ENCODE results near the gene DERL3. TPM values are rescaled to one million over a fixed set of nuclear protein-coding genes. Genes with fewer than 3 reads are reported as not detected.

Gene DERL3
- total and polyA plus RNA-seq, 2 of the 13 experiments (the other 11 are each of a cell fraction or from before 2014, with no cell fraction given) = not detected

DNA sequence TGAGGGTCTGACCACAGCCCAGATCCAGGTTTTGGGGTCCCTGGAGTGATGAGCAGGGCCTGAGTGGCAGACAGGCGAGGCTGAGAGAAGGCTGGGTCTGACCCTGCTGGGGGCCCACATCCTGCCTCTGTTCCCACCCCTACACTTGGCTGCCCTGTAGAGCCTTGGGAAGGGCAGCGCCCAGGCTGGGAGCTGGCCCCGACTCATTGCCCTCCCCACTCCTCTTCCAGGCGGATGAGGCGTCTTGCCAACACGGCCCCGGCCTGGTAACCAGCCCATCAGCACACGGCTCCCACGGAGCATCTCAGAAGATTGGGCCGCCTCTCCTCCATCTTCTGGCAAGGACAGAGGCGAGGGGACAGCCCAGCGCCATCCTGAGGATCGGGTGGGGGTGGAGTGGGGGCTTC is 4.9 kb downstream of the DERL3 start:
- H3K4me3 ChIP-seq (replicated peaks in 1 of 3; ENCODE audit: insufficient read depth in 1 of 3, low read depth in 2 of 3, low read length in 3 of 3) = no peak overlapping the region
- 99% methylated on average over 10 of the region's 13 CpGs for WGBS (ENCODE audit: low lambda C conversion rate)
- H3K4me2 ChIP-seq (ENCODE audit: low read depth, low read length) = no peak overlapping the region
- H3K27ac ChIP-seq (ENCODE audit: extremely low read length, insufficient read depth, low read length) = no peak overlapping the region
- DNase-seq (ENCODE audit: low spot score) = no peak
- no peaks in the 10 kb centered on the region for H3K9me3 ChIP-seq (ENCODE audit: low read length)
- BruUV-seq (replicated peaks) = no TSS peak
- TF ChIP-seq ZBTB2 (CRISPR knock-in tag; IDR thresholded peaks at IDR 0.05; ENCODE audit: low read depth) = no peak
- ATAC-seq = no peak
- in situ Hi-C loops (cut with HindIII; ENCODE audit: extremely low pct_ligation_motif_present, low pct_unique_long_range_greater_than_20kb) = loop anchor here (25.0 kb wide), 1 partner anchor 222 kb away; no protein-coding TSS in a partner anchor
- peaks cover 32 to 66% of the 10 kb centered on the region in 2 experiments; a peak in 4 of 5 replicates for H3K36me3 ChIP-seq (replicated peaks in 1 of 2; ENCODE audit: control insufficient read depth in 1 of 2, insufficient read depth in 2 of 2, low read length in 2 of 2)
- no peaks in the 10 kb centered on the region for H3K4me1 ChIP-seq (ENCODE audit: insufficient read depth, low read length)
- no peaks in the 10 kb centered on the region for H3K27me3 ChIP-seq (ENCODE audit: control insufficient read depth in 1 of 2, insufficient read depth in 2 of 2, low read length in 2 of 2)
- no peaks in the 10 kb centered on the region for H3K79me2 ChIP-seq (ENCODE audit: insufficient read depth, low read length)
- no peaks in the 10 kb centered on the region for H4K20me1 ChIP-seq (ENCODE audit: insufficient read depth, low read length)
- ChIA-PET CTCF (ENCODE audit: low intra/inter-chr PET ratio, low total read pairs) (no interaction called here), POLR2A (no interaction called here)
- intact Hi-C loops (cut with micrococcal nuclease; ENCODE audit: unreplicated experiment) = no loop called here
- no peak for FAIRE-seq
- no peak overlapping the region for H3K9ac ChIP-seq (ENCODE audit: insufficient read depth, low read depth, low read length)
- H2AFZ ChIP-seq (ENCODE audit: low read length) = no peak overlapping the region

- no peak overlapping the region for H2AFZ ChIP-seq (ENCODE audit: low read length)
- intact Hi-C loops (cut with micrococcal nuclease; ENCODE audit: unreplicated experiment) = no loop called here
- DNase-seq (ENCODE audit: low spot score) = no peak
- ATAC-seq = no peak
- no peaks in the 10 kb centered on the region for H3K79me2 ChIP-seq (ENCODE audit: insufficient read depth, low read length)
- no peak overlapping the region for H3K4me3 ChIP-seq (replicated peaks in 1 of 3; ENCODE audit: insufficient read depth in 1 of 3, low read depth in 2 of 3, low read length in 3 of 3)
- H3K4me2 ChIP-seq (ENCODE audit: low read depth, low read length) = no peak overlapping the region
- H3K9ac ChIP-seq (ENCODE audit: insufficient read depth, low read depth, low read length) = no peak overlapping the region
- in situ Hi-C loops (cut with HindIII; ENCODE audit: extremely low pct_ligation_motif_present, low pct_unique_long_range_greater_than_20kb) = loop anchor here (25.0 kb wide), 1 partner anchor 221 kb away; no protein-coding TSS in a partner anchor
- H3K9me3 ChIP-seq (ENCODE audit: low read length) = no peaks in the 10 kb centered on the region
- no peak for FAIRE-seq
- ChIA-PET CTCF (ENCODE audit: low intra/inter-chr PET ratio, low total read pairs) (no interaction called here), POLR2A (no interaction called here)
- BruUV-seq (replicated peaks) = no TSS peak
- no peaks in the 10 kb centered on the region for H3K27me3 ChIP-seq (ENCODE audit: control insufficient read depth in 1 of 2, insufficient read depth in 2 of 2, low read length in 2 of 2)
- peaks cover 38 to 70% of the 10 kb centered on the region in 2 experiments; a peak in 4 of 5 replicates for H3K36me3 ChIP-seq (replicated peaks in 1 of 2; ENCODE audit: control insufficient read depth in 1 of 2, insufficient read depth in 2 of 2, low read length in 2 of 2)
- no peaks in the 10 kb centered on the region for H4K20me1 ChIP-seq (ENCODE audit: insufficient read depth, low read length)
- WGBS (ENCODE audit: low lambda C conversion rate) = 87% methylated on average over 10 of the region's 16 CpGs
- H3K27ac ChIP-seq (ENCODE audit: extremely low read length, insufficient read depth, low read length) = no peak overlapping the region
- no peaks in the 10 kb centered on the region for H3K4me1 ChIP-seq (ENCODE audit: insufficient read depth, low read length)
- TF ChIP-seq ZNF225 (CRISPR knock-in tag; IDR thresholded peaks at IDR 0.05) (no peak), YEATS4 (CRISPR knock-in tag; IDR thresholded peaks at IDR 0.05; ENCODE audit: borderline replicate concordance) (no peak), NR2F1 (CRISPR knock-in tag; IDR thresholded peaks at IDR 0.05) (no peak), TSC22D2 (CRISPR knock-in tag; IDR thresholded peaks at IDR 0.05; ENCODE audit: borderline replicate concordance) (no peak), IRF9 (CRISPR knock-in tag; IDR thresholded peaks at IDR 0.05; ENCODE audit: borderline replicate concordance) (no peak), ATF5 (CRISPR knock-in tag; IDR thresholded peaks at IDR 0.05; ENCODE audit: low read depth) (no peak), TFE3 (CRISPR knock-in tag; IDR thresholded peaks at IDR 0.05) (no peak), ZFP90 (CRISPR knock-in tag; IDR thresholded peaks at IDR 0.05; ENCODE audit: borderline replicate concordance) (no peak), ZFP36 (IDR thresholded peaks at IDR 0.05; ENCODE audit: borderline replicate concordance, low read depth, low read length, partially characterized antibody) (no peak)
Measured at GRCh38 chr22:23833017-23833751, 5.6 kb downstream of the DERL3 start.
